ENCODE results near the gene SAMD7.

SAMD7 gene

GRCh38 chr3:169966951-169967915 is 55.9 kb downstream of the SAMD7 start:
- DNase-seq, result no peak

GRCh38 chr3:169968224-169968885 is 57.0 kb downstream of the SAMD7 start:
- no peak for DNase-seq

GRCh38 chr3:169969174-169970095 is 58.1 kb downstream of the SAMD7 start:
- no peak for DNase-seq

GRCh38 chr3:169970847-169971246 is 59.5 kb downstream of the SAMD7 start:
- DNase-seq, result no peak

GRCh38 chr3:169971522-169971921 is 60.1 kb downstream of the SAMD7 start:
- DNase-seq, result no peak

- no peak for DNase-seq
These were observed 68.7 kb downstream of the SAMD7 start for GRCh38 chr3:169980055-169980454.

- DNase-seq, result no peak
These were observed 72.9 kb downstream of the SAMD7 start for GRCh38 chr3:169984292-169984691.
